Epithelial cell of proximal tubule (primary cell): ENCODE results near the gene CH25H. TPM values are rescaled to one million over a fixed set of nuclear protein-coding genes. Genes with fewer than 3 reads are reported as not detected.
"Not testable (repeated sequence)": the region's sequence is repeated elsewhere in the genome, so short reads cannot be mapped to it uniquely, and the experiment has no call there.

ENCODE experiments used
- DNase-seq: peaks from one replicate; pipeline ENCODE4 v3.0.0-alpha.2; 2011; ENCODE audit warnings: low read depth
- H3K4me3 ChIP-seq: 2 replicates; pipeline ENCODE4 v1.5.1; 2011; ENCODE audit warnings: low read depth, mild to moderate bottlenecking, low read length
- total RNA-seq: library from RNA; depleted of rRNA; stranded (reverse); fragments of >200 nt; gene quantifications from 2 replicates; pipeline ENCODE4 v1.2.3, GENCODE V29; 2015
- TF ChIP-seq, protein P1 (sequence below): conservative IDR thresholded peaks from 2 replicates; pipeline ENCODE4 v1.5.1; 2012; ENCODE audit warnings: low read depth, mild to moderate bottlenecking, low read length

The CH25H gene, protein sequence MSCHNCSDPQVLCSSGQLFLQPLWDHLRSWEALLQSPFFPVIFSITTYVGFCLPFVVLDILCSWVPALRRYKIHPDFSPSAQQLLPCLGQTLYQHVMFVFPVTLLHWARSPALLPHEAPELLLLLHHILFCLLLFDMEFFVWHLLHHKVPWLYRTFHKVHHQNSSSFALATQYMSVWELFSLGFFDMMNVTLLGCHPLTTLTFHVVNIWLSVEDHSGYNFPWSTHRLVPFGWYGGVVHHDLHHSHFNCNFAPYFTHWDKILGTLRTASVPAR
- total RNA-seq = 1.1 TPM in 1 of 2 replicates, not detected in the other

DNA sequence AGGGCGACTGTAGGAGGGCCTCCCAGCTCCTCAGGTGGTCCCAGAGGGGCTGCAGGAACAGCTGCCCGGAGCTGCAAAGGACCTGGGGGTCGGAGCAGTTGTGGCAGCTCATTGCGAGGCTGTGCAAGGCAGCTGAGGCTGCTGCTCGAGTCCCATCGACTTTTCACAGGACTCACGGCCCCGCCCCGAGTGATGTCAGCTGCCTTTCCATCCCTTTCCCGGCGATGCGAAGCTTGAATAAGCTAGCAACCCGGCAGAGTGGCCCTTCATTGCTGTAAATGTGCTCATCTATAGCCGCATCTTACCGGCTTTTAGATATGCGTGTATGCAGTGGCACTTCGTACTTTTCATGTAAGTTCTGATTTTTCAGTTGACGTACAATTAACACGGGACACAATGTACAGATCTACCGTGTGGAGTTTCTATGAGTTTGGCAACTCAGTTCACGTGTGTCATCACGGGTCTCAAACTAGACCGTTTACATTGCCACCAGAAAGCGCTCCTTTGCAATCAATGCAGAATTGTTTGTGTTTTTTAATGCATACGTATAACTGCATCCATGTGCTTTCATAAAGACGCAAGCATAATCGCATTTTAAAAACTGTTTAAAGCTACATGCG lies at the start of gene CH25H:
CH25H (minus strand) TSS at position 137 of the 620 bp plus-strand sequence; CDS start at position 112, 25 bp downstream.
- TF ChIP-seq, protein P1, sequence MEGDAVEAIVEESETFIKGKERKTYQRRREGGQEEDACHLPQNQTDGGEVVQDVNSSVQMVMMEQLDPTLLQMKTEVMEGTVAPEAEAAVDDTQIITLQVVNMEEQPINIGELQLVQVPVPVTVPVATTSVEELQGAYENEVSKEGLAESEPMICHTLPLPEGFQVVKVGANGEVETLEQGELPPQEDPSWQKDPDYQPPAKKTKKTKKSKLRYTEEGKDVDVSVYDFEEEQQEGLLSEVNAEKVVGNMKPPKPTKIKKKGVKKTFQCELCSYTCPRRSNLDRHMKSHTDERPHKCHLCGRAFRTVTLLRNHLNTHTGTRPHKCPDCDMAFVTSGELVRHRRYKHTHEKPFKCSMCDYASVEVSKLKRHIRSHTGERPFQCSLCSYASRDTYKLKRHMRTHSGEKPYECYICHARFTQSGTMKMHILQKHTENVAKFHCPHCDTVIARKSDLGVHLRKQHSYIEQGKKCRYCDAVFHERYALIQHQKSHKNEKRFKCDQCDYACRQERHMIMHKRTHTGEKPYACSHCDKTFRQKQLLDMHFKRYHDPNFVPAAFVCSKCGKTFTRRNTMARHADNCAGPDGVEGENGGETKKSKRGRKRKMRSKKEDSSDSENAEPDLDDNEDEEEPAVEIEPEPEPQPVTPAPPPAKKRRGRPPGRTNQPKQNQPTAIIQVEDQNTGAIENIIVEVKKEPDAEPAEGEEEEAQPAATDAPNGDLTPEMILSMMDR = no peak
- H3K4me3 ChIP-seq = peak within 1 kb of the TSS; percentile 59

DNA sequence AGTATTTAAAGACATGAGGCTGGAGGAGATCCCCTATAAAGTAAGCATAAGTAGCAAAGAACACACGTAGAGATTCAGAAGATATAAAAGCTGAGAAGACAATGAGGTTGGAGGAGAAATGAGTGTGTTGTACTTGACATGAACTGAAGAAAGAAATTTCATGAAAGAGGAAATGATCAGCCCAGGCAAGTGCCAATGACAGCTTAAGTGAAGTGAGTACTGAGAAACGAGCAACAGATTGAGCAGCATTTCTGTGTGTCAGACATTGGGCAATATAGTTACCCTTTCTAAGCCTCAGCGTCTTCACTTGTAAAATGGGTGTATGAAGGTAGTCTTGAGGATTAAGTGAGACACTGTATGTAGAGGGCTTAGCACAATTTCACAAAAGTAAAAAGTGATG lies 49.2 kb upstream of the CH25H start:
- H3K4me3 ChIP-seq = no peak overlapping the region
- TF ChIP-seq, protein P1 = no peak
- DNase-seq = no peak

More for the DNA sequence above, at the start of gene CH25H:
- no peak for DNase-seq

DNA sequence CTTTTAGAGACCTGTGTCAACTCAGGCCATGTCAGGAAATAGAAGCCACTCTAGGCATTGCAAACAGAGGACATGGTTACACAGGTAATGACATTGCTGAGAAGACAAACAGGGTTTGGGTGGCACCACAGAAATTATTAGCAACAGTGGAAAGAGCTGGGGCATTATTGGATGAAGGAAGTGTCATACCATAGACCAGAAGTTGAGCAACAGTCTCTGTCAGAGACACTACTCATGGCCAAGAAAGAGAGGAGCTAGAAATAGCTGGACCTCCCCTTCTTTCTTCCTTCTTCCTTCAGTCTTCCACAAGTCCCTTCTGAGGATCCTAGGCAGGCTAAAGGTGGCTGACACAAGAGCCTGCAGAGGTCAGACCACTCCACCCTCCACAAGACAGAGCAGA lies 48.7 kb upstream of the CH25H start:
- TF ChIP-seq, protein P1 = no peak
- DNase-seq = no peak
- no peak overlapping the region for H3K4me3 ChIP-seq

DNA sequence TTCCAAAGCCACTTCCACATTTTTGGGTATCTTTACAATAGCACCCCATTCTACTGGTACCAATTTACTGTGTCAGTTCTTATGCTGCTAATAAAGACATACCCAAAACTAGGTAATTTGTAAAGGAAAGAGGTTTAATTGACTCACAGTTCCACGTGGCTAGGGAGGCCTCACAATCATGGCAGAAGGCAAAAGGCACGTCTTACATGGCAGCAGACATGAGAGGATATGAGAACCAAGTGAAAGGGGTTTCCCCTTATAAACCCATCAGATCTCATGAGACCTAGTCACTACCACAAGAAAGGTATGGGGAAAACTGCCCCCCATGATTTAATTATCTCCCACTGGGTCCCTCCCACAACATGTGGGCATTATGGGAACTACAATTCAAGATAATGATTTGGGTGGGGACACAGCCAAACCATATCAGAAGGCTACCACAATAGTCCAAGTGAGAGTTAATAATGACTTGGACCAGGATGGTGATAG lies 48.0 kb upstream of the CH25H start:
- DNase-seq = not testable (repeated sequence)

DNA sequence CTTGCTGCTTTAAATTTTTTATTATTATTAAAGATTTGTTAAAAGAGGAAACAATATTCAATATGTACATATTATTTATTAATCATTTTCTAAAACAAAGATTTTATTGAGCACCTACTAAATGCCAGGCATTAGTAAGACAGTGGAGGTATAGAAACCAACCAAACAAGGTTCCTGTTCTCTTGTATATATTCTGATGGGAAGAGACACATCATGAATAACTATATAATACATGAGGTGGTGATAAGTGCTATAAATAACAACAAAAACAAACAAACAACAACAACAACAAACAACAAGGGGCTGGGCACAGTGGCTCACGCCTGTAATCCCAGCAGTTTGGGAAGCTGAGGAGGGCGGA lies 45.1 kb upstream of the CH25H start:
- H3K4me3 ChIP-seq = peak overlapping the region; percentile 89
- TF ChIP-seq, protein P1 = no peak
- DNase-seq = no peak

More for the DNA sequence above, 48.0 kb upstream of the CH25H start:
- not testable (repeated sequence) for H3K4me3 ChIP-seq

DNA sequence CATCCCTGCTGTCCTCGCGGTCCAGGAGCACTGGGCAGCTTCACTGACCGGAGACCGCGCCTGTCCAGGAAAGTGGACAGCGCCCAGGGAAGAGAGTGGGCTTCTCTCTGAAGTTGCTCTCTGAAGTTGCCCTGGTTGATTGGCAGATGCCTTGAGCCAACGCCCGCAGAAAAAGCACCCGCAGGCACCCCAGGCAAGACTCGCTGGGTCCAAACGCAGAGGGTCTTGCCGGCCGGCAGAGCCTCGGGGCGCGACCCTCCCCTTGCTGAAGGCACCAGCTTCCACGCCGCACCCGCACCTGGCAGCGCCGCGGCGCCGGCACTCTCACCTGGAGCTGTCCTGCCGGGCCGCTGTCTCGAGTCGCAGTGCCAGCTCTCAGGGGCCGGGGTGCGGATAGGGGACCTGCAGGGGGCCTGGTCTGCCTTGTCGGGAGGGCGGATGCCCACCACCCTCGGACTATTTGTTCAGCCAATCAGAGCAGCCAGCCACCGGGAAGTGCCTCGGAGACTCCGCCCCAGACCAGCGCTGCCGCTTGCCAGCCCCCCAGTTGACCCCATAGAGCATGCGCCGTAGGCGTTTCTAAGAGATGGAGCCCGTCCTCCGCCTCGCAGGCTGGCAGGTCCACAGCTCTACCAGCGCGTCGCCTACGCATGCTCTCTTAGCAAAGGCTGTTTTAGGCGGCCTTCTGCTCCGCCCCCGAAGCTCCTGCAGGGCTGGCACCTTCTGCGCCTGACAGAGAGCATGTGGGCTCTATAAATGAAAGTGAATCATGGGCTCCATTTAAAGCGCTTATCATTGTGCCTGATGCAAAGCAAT lies 44.5 kb upstream of the CH25H start, which contains the start of gene LIPA:
LIPA (minus strand) TSS at position 367 of the 816 bp plus-strand sequence. CDS start 4,127 bp downstream, outside the sequence.
- peak; percentile 68 for DNase-seq
- H3K4me3 ChIP-seq = peak within 1 kb of the TSS; percentile 89
- TF ChIP-seq, protein P1 = no peak

DNA sequence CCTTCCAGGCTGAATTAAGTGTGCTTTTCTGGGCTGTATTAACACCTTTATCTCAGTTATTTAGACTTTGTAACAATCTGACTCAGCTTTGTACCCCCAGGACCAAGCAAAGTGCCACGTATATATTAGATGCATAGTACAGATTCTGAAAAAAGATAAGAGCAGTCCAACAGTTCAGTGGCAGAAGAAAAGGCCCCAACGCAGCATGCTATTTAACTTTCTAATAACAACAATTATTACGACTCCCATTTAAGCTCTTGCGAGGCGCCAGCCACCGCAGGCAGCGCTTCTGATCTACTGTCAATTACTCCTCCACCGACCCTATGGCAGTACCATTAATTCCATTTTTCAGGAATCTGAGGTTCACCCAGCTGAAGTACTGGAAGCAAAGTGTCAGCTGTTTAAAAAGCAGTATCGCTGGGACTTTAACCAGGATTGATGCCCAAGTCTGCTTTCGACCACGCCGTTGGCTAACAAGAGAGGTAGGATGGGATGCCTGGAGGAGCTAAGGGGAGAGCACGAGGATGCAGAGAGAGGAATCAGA lies 43.8 kb upstream of the CH25H start:
- TF ChIP-seq, protein P1 = no peak
- H3K4me3 ChIP-seq = peak overlapping the region; percentile 89
- no peak for DNase-seq
